Measurements from ENCODE around the gene CAV1.

GRCh38 chr7:116501425-116502167, 23.2 kb upstream of the CAV1 start:
- TF ChIP-seq CTCF (conservative IDR thresholded peaks at IDR 0.05 in 1 of 2, IDR thresholded peaks at IDR 0.05 in 1 of 2; ENCODE audit: extremely low read depth in 1 of 2, insufficient read depth in 1 of 2, low read depth in 1 of 2, low read length in 2 of 2) (no peak), EZH2 (IDR thresholded peaks at IDR 0.05; ENCODE audit: borderline replicate concordance, low read length) (no peak)
